WI38 (cell line): ENCODE measurements around the gene TMCC2.

ENCODE experiments used
- H3K4me3 ChIP-seq: 2 replicates; pipeline ENCODE4 v1.5.1; 2011; ENCODE audit warnings: low read depth, mild to moderate bottlenecking, control low read depth, low read length
- CTCF ChIP-seq: IDR thresholded peaks from 2 replicates; pipeline ENCODE4 v1.5.1; 2012; ENCODE audit warnings: low read depth, mild to moderate bottlenecking, control low read depth, low read length

Gene TMCC2

GRCh38 chr1:205270764-205271163, 43.0 kb downstream of the TMCC2 start:
- no peak for TF ChIP-seq CTCF
- H3K4me3 ChIP-seq, result no peak overlapping the region

- no peak overlapping the region for H3K4me3 ChIP-seq
- TF ChIP-seq CTCF, result 0 out of 2 replicates have a peak, but pooled peaks have one; percentile 16
These were observed 43.5 kb downstream of the TMCC2 start for GRCh38 chr1:205271277-205271676.

GRCh38 chr1:205271745-205272144, 44.0 kb downstream of the TMCC2 start:
- no peak overlapping the region for H3K4me3 ChIP-seq
- TF ChIP-seq CTCF, result no peak

GRCh38 chr1:205272536-205272935, 44.8 kb downstream of the TMCC2 start:
- no peak overlapping the region for H3K4me3 ChIP-seq
- TF ChIP-seq CTCF, result no peak

GRCh38 chr1:205273551-205273982, 45.8 kb downstream of the TMCC2 start:
- peak; percentile 95 for TF ChIP-seq CTCF
- no peak overlapping the region for H3K4me3 ChIP-seq

GRCh38 chr1:205274041-205274691, 46.4 kb downstream of the TMCC2 start:
- TF ChIP-seq CTCF, result no peak
- no peak overlapping the region for H3K4me3 ChIP-seq

- TF ChIP-seq CTCF, result no peak
These were observed 47.4 kb downstream of the TMCC2 start for GRCh38 chr1:205275133-205275532.

More at GRCh38 chr1:205275133-205275532, 47.4 kb downstream of the TMCC2 start:
- no peak overlapping the region for H3K4me3 ChIP-seq
